SU-DHL-6 (cell line): ENCODE results near the gene TPM3.
"Not testable (repeated sequence)": the region's sequence is repeated elsewhere in the genome, so short reads cannot be mapped to it uniquely, and the experiment has no call there.

Experiments
- H2AFZ ChIP-seq: fragments of 200-600 bp; sonication (generic); 2 replicates; pipeline ENCODE4 v1.6.1; 2014; ENCODE audit warnings: low read depth, mild to moderate bottlenecking, moderate library complexity, mixed read lengths, antibody characterized with exemption, low read length; ENCODE audit not compliant: severe bottlenecking
- H3F3A ChIP-seq: fragments of 200-600 bp; shearing (Covaris generic); 2 replicates; pipeline ENCODE4 v1.6.0; 2016; ENCODE audit warnings: antibody characterized with exemption, mild to moderate bottlenecking; ENCODE audit not compliant: insufficient read depth
- H3K27ac ChIP-seq: fragments of 200-600 bp; sonication (generic); 2 replicates; pipeline ENCODE4 v1.5.1; 2016; ENCODE audit warnings: low read depth, mild to moderate bottlenecking, low read length, moderate library complexity, mixed read lengths
- H3K27me3 ChIP-seq: fragments of 200-600 bp; sonication (generic), shearing (Covaris generic); 2 replicates; pipeline ENCODE4 v1.6.0; 2014; ENCODE audit warnings: mild to moderate bottlenecking, low read length
- H3K36me3 ChIP-seq: fragments of 200-600 bp; sonication (generic); 2 replicates; pipeline ENCODE4 v1.6.1; 2014; ENCODE audit warnings: mild to moderate bottlenecking, low read length, mixed read lengths
- H3K4me2 ChIP-seq: fragments of 300-600, 200-600 bp; shearing (Covaris generic), sonication (generic); 2 replicates; pipeline ENCODE4 v1.6.0; 2014; ENCODE audit warnings: low read length, low read depth, mild to moderate bottlenecking; ENCODE audit not compliant: poor library complexity, severe bottlenecking
- H3K4me3 ChIP-seq: fragments of 200-600 bp; sonication (generic); 2 replicates; pipeline ENCODE4 v1.5.1; 2014; ENCODE audit warnings: antibody characterized with exemption, low read length, mild to moderate bottlenecking, mixed read lengths; ENCODE audit not compliant: insufficient read depth, poor library complexity, severe bottlenecking
- H3K79me2 ChIP-seq: fragments of 200-600 bp; sonication (generic); 2 replicates; pipeline ENCODE4 v1.6.1; 2014; ENCODE audit warnings: mild to moderate bottlenecking, low read length, moderate library complexity; ENCODE audit not compliant: insufficient read depth
- H3K9ac ChIP-seq: fragments of 200-600 bp; sonication (generic); 2 replicates; pipeline ENCODE4 v1.7.0; 2014; ENCODE audit warnings: mild to moderate bottlenecking, low read length
- H3K9me2 ChIP-seq: fragments of 200-600 bp; sonication (generic); replicated peaks from 2 replicates; pipeline ENCODE4 v1.6.1; 2014; ENCODE audit warnings: low read length; ENCODE audit not compliant: insufficient read depth
- H3K9me3 ChIP-seq: fragments of 200-600 bp; sonication (generic); 2 replicates; pipeline ENCODE4 v1.6.1; 2014; ENCODE audit warnings: low read length, mixed read lengths; ENCODE audit not compliant: insufficient read depth
- H4K20me1 ChIP-seq: fragments of 200-600 bp; sonication (generic); 2 replicates; pipeline ENCODE4 v1.6.1; 2014; ENCODE audit warnings: low read depth, mild to moderate bottlenecking, antibody characterized with exemption, low read length, moderate library complexity, mixed read lengths
- EZH2phosphoT487 ChIP-seq: fragments of 200-600 bp; sonication (generic), shearing (Covaris generic); conservative IDR thresholded peaks from 2 replicates; pipeline ENCODE4 v1.6.1; 2018; ENCODE audit warnings: mild to moderate bottlenecking, antibody characterized with exemption, low read length, moderate library complexity, mixed read lengths
- TF ChIP-seq, protein P1 (sequence below): fragments of 200-600 bp; sonication (generic); IDR thresholded peaks from one replicate; pipeline ENCODE4 v1.5.1; 2017; ENCODE audit warnings: antibody characterized with exemption, mild to moderate bottlenecking, low read length, moderate library complexity; ENCODE audit not compliant: insufficient read depth, poor library complexity, severe bottlenecking

Gene TPM3

DNA sequence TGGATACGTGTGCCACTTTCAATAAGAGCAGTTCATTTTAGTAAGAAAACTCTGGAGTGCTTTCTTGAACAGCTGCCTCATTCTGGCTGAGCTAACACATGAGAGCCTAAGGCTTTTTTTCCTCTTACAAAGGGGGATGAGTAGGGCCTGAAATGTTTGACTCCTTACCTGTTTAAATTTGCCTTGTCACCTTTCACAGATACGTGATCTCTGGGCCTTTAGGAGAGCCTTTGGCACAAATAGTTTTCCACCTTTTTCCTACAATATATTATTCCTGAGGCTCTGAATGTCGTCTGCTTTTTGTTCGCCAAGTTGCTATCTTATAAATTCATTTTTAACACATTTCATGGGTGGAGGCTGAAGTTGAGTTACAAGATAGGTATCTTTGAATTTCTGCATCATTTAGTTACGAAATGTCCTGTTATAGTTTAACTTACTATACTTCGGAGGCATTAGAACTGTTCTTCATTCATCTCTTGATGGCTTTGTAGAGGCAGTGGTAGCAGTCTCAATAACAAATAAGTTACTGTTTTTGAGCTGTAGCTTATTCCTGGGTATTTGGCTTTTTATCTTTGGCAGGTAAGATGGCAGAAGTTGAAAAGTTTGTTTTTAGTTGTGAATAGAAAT, 46.1 kb upstream of the TPM3 start:
- Histone ChIP-seq H3K9me2 (no peaks in the 10 kb centered on the region), H3K27me3 (no peaks in the 10 kb centered on the region), H3K9me3 (no peaks in the 10 kb centered on the region), H3K79me2 (peaks cover 43% of the 10 kb centered on the region), H3K27ac (no peak overlapping the region), H4K20me1 (peaks cover 7% of the 10 kb centered on the region; the same call in 1 of the 2 replicates), H3K36me3 (peaks cover 70% of the 10 kb centered on the region), H3K4me2 (no peak overlapping the region), H3K9ac (no peak overlapping the region), H2AFZ (no peak overlapping the region), H3F3A (no peaks in the 10 kb centered on the region), H3K4me3 (no peak overlapping the region)
- no peak for TF ChIP-seq EZH2phosphoT487
- TF ChIP-seq, protein P1, sequence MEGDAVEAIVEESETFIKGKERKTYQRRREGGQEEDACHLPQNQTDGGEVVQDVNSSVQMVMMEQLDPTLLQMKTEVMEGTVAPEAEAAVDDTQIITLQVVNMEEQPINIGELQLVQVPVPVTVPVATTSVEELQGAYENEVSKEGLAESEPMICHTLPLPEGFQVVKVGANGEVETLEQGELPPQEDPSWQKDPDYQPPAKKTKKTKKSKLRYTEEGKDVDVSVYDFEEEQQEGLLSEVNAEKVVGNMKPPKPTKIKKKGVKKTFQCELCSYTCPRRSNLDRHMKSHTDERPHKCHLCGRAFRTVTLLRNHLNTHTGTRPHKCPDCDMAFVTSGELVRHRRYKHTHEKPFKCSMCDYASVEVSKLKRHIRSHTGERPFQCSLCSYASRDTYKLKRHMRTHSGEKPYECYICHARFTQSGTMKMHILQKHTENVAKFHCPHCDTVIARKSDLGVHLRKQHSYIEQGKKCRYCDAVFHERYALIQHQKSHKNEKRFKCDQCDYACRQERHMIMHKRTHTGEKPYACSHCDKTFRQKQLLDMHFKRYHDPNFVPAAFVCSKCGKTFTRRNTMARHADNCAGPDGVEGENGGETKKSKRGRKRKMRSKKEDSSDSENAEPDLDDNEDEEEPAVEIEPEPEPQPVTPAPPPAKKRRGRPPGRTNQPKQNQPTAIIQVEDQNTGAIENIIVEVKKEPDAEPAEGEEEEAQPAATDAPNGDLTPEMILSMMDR = no peak

DNA sequence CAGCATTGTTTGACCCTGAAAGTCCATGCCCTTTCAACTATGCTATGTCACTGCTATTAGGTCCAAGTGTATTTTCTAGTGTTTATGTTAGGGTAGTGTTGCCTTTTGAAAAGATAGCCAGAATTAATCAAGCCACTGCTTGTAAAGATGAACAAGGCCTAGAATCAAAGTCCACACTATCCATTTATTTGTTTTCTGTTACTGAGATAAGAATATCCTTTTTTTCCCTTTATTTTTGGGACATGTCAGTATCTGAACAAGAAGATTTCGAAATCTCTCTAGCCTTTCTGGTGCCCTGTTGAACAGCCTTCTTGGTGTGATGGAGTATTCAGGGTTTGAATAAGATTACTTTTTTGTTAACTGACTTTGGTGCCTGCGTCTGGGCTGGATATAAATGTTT, 45.5 kb upstream of the TPM3 start:
- H3K9ac ChIP-seq = no peak overlapping the region
- H3K9me2 ChIP-seq = no peaks in the 10 kb centered on the region
- H3K9me3 ChIP-seq = no peaks in the 10 kb centered on the region
- no peak overlapping the region for H3K4me3 ChIP-seq
- H3K27me3 ChIP-seq = no peaks in the 10 kb centered on the region
- peaks cover 65% of the 10 kb centered on the region for H3K36me3 ChIP-seq
- no peak overlapping the region for H2AFZ ChIP-seq
- no peak overlapping the region for H3K27ac ChIP-seq
- peaks cover 7% of the 10 kb centered on the region; the same call in 1 of the 2 replicates for H4K20me1 ChIP-seq
- TF ChIP-seq EZH2phosphoT487 = no peak
- TF ChIP-seq, protein P1 = no peak
- no peaks in the 10 kb centered on the region for H3F3A ChIP-seq
- peaks cover 40% of the 10 kb centered on the region for H3K79me2 ChIP-seq
- no peak overlapping the region for H3K4me2 ChIP-seq

DNA sequence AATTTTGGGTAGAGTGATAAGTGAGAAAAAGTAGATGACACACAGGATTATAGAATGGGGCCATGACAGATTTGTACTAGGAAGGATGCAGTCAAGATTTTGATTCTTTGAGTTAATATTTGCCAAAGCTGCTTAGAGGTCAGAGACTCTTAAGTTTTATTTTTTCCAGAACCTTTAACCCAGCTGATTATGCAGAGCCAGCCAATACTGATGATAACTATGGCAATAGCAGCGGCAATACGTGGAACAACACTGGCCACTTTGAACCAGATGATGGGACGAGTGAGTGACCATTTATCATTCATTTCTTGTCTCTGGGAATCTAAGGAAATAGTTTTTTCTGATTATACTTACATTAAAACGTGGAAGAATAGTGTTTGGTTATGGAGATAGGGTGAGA, 45.0 kb upstream of the TPM3 start:
- H2AFZ ChIP-seq = no peak overlapping the region
- H3K36me3 ChIP-seq = peaks cover 59% of the 10 kb centered on the region
- no peaks in the 10 kb centered on the region for H3K27me3 ChIP-seq
- H3K9me2 ChIP-seq = no peaks in the 10 kb centered on the region
- no peak overlapping the region for H3K9ac ChIP-seq
- no peaks in the 10 kb centered on the region for H3F3A ChIP-seq
- peaks cover 43% of the 10 kb centered on the region for H3K79me2 ChIP-seq
- no peak overlapping the region for H3K4me3 ChIP-seq
- peaks cover 7% of the 10 kb centered on the region; the same call in 1 of the 2 replicates for H4K20me1 ChIP-seq
- H3K27ac ChIP-seq = no peak overlapping the region
- no peaks in the 10 kb centered on the region for H3K9me3 ChIP-seq
- no peak for TF ChIP-seq EZH2phosphoT487
- TF ChIP-seq, protein P1 = no peak
- H3K4me2 ChIP-seq = no peak overlapping the region

DNA sequence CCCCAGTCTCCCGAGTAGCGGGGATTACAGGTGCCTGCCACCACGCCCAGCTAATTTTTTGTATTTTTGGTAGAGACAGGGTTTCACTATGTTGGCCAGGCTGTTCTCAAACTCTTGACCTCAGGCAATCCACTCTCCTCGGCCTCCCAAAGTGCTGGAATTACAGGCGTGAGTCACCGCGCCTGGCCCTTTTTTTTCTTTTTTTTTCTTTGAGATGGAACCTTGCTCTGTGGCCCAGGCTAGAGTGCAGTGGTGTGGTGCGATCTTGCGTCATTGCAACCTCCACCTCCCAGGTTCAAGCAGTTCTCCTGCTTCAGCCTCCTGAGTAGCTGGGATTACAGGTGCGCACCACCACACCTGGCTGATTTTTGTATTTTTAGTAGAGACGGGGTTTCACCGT, 41.2 kb upstream of the TPM3 start:
- not testable (repeated sequence) for H4K20me1 ChIP-seq, H3K9me3 ChIP-seq, H3K27ac ChIP-seq, H3K9me2 ChIP-seq, H3K4me2 ChIP-seq, H2AFZ ChIP-seq, H3K9ac ChIP-seq, H3K27me3 ChIP-seq, H3K4me3 ChIP-seq, H3F3A ChIP-seq
- Histone ChIP-seq H3K79me2 (peaks cover 49% of the 10 kb centered on the region; the same call in 1 of the 2 replicates), H3K36me3 (peaks cover 58% of the 10 kb centered on the region)

DNA sequence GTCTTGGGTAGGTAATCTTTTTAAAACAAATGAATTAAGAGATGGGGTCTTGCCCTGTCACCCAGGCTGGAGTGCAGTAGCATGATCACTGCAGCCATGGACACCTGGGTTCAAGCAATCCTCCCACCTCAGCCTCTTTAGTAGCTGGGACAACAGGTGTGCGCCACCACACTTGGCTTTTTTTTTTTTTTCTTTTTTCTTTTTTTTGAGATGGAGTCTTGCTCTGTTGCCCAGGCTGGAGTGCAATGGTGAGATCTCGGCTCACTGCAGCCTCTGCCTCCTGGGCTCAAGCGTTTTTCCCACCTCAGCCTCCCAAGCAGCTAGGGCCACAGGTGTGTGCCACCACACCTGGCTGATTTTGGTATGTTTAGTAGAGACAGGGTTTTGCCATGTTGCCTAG, 39.2 kb upstream of the TPM3 start:
- H3K4me2 ChIP-seq, H2AFZ ChIP-seq, H3K9me3 ChIP-seq, H3F3A ChIP-seq, H3K9ac ChIP-seq, H3K4me3 ChIP-seq, H3K27me3 ChIP-seq, H3K27ac ChIP-seq, H3K9me2 ChIP-seq, H4K20me1 ChIP-seq: not testable (repeated sequence)
- Histone ChIP-seq H3K79me2 (peaks cover 46% of the 10 kb centered on the region), H3K36me3 (peaks cover 47% of the 10 kb centered on the region; the same call in 1 of the 2 replicates)
